PFSK-1 (cell line): Measurements from ENCODE around the gene IL3.

ENCODE experiments used
- FOXP2 ChIP-seq: optimal IDR thresholded peaks from 2 replicates; pipeline ENCODE3; 2011; ENCODE audit warnings: borderline replicate concordance, control low read depth, inconsistent platforms; ENCODE audit not compliant: insufficient read depth; ENCODE audit errors: extremely low read length, extremely low read depth
- POLR2AphosphoS5 ChIP-seq: IDR thresholded peaks from 2 replicates; pipeline ENCODE4 v1.6.1; 2012; ENCODE audit warnings: low read depth, mild to moderate bottlenecking, control low read depth, low read length, moderate library complexity
- REST ChIP-seq, 2 experiments: IDR thresholded peaks; 2 replicates each; pipeline versions ENCODE4 v1.6.1 to v1.8.0; 2011 to 2012; ENCODE audit warnings: low read depth in 2 of 2, low read length in 2 of 2, control low read depth in 1 of 2, inconsistent platforms in 1 of 2, mild to moderate bottlenecking in 1 of 2, moderate library complexity in 1 of 2; ENCODE audit not compliant: insufficient read depth in 1 of 2
- SIN3A ChIP-seq: IDR thresholded peaks from 2 replicates; pipeline ENCODE4 v1.6.1; 2012; ENCODE audit warnings: mild to moderate bottlenecking, low read length, moderate library complexity, borderline replicate concordance; ENCODE audit not compliant: insufficient read depth
- TAF1 ChIP-seq: IDR thresholded peaks from 2 replicates; pipeline ENCODE4 v1.6.1; 2012; ENCODE audit warnings: low read length, control low read depth, borderline replicate concordance; ENCODE audit not compliant: insufficient read depth

Gene IL3

DNA sequence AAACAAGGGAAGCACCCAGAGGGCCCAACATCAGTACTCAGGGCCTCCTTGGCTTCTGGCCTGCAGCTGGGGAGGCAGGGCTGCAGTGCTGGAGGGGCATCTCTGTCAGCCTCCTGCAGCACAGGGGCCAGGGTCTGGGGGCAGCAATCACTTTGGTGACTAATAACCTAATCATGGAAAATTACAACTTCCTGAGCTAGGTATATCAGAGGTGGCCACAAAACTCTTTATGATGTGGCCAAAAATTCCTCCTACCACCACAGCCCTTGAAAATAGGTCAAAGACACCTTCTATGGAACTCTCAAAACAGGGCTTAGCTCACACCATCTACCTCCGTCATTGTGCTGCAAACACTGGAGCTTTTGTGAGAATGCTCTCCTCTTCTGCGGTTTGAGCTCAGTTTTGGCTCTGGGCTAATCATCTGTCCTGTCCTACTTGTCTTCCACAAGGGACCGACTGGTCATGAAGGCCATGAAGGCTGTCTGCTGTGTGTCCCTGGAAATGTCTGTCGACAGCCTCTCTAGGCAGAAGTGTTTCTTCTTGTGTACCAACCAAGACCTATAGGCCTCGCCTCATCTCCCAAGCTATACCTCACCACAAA is 41.7 kb downstream of the IL3 start:
- TF ChIP-seq REST (IDR thresholded peaks at IDR 0.05; ENCODE audit: insufficient read depth in 1 of 2, low read depth in 2 of 2, low read length in 2 of 2) (no peak), SIN3A (no peak), POLR2AphosphoS5 (no peak), TAF1 (no peak)

GRCh38 chr5:132102944-132103331 is 42.5 kb downstream of the IL3 start:
- TF ChIP-seq FOXP2 (no peak), TAF1 (no peak), SIN3A (no peak), REST (IDR thresholded peaks at IDR 0.05; ENCODE audit: insufficient read depth in 1 of 2, low read depth in 2 of 2, low read length in 2 of 2) (no peak), POLR2AphosphoS5 (no peak)

DNA sequence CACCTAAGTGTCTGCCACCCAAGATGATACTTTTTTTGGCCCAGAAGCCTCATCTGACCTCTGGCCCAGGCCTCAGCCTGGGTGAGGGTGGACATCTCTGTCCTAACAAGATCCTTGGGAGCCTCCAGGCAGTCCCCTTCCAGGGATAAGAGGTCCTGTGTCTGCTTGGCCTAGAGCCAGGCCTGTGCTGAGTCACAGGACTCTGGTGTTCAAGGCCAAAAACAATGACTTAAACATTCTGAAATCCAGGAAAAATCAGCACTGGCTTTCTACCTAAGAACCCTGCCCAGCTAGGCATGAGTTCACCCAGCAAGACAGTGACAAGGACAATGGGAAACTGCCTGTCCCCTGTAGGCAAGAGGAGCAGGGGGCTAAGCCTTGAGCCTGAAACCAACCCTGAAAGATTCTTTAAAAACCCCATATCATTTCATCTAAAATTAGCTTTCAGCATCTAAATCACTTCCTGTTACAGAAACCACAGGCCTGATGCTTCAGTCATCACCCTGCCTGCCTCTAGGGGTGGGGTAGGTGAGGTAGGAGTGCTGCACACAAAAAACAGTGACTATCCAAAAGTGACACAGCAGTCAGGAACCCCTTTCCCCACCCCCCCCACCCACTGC is 43.0 kb downstream of the IL3 start:
- TF ChIP-seq REST (IDR thresholded peaks at IDR 0.05; ENCODE audit: insufficient read depth in 1 of 2, low read depth in 2 of 2, low read length in 2 of 2) (no peak), POLR2AphosphoS5 (no peak), SIN3A (no peak), TAF1 (no peak), FOXP2 (no peak)

DNA sequence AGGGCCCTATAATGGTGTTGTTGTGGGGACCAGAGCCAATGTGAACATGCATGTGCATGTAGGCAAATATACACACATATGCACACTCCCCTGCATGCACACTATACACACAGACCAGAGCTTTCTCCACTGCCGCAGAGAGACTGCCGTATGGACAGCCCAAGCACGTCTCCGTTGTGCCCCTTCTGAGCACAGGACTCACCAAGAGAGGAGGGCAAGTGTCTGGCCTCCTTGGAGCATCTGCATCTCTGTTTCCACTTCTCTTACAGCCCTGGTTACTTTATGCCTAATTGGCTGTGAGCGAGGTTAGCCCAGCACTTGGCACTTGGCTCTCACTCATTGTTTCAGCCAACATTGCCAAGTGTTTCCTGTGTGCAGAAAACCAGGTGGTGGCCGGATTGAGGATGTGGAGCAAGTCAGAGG is 43.5 kb downstream of the IL3 start:
- no peak for TF ChIP-seq TAF1
- TF ChIP-seq REST (IDR thresholded peaks at IDR 0.05; ENCODE audit: insufficient read depth in 1 of 2, low read depth in 2 of 2, low read length in 2 of 2) = no peak
- TF ChIP-seq FOXP2 = no peak
- TF ChIP-seq POLR2AphosphoS5 = no peak
- no peak for TF ChIP-seq SIN3A

GRCh38 chr5:132104556-132104955 is 44.1 kb downstream of the IL3 start:
- TF ChIP-seq REST (IDR thresholded peaks at IDR 0.05; ENCODE audit: insufficient read depth in 1 of 2, low read depth in 2 of 2, low read length in 2 of 2) = no peak
- TF ChIP-seq POLR2AphosphoS5 = no peak
- TF ChIP-seq SIN3A = no peak
- no peak for TF ChIP-seq FOXP2
- TF ChIP-seq TAF1 = no peak
